ENCODE results near the gene RABEPK.
"Not testable (repeated sequence)": the region's sequence is repeated elsewhere in the genome, so short reads cannot be mapped to it uniquely, and the experiment has no call there.

RABEPK gene

GRCh38 chr9:125254231-125254630 lies 53.9 kb downstream of the RABEPK start:
- no peak for DNase-seq (ENCODE audit: low read depth)

- no peak for DNase-seq (ENCODE audit: low read depth)
Measured at GRCh38 chr9:125255781-125256391, 55.5 kb downstream of the RABEPK start.

GRCh38 chr9:125258160-125258785 lies 57.9 kb downstream of the RABEPK start:
- no peak for DNase-seq (ENCODE audit: low read depth)

- DNase-seq (ENCODE audit: low read depth): no peak
Measured at GRCh38 chr9:125258832-125259534, 58.6 kb downstream of the RABEPK start.

GRCh38 chr9:125260561-125260960 lies 60.2 kb downstream of the RABEPK start:
- peak; percentile 67 for DNase-seq (ENCODE audit: low read depth)

- DNase-seq (ENCODE audit: low read depth): peak; percentile 74
Measured at GRCh38 chr9:125261501-125262293, 61.4 kb downstream of the RABEPK start, which contains the start of gene GAPVD1. GAPVD1 (plus strand) TSS chr9:125261826; CDS start chr9:125298922, 37,096 bp downstream.

GRCh38 chr9:125262294-125262991 lies 62.1 kb downstream of the RABEPK start:
- peak; percentile 25 for DNase-seq (ENCODE audit: low read depth)

- not testable (repeated sequence) for DNase-seq (ENCODE audit: low read depth)
Measured at GRCh38 chr9:125264068-125264467, 63.7 kb downstream of the RABEPK start.

GRCh38 chr9:125268394-125269013 lies 68.2 kb downstream of the RABEPK start:
- DNase-seq (ENCODE audit: low read depth): no peak

GRCh38 chr9:125269014-125269397 lies 68.7 kb downstream of the RABEPK start:
- DNase-seq (ENCODE audit: low read depth): no peak

- no peak for DNase-seq (ENCODE audit: low read depth)
Measured at GRCh38 chr9:125271081-125271480, 70.7 kb downstream of the RABEPK start.

- peak; percentile 63 for DNase-seq (ENCODE audit: low read depth)
Measured at GRCh38 chr9:125272697-125273096, 72.4 kb downstream of the RABEPK start.

- no peak for DNase-seq (ENCODE audit: low read depth)
Measured at GRCh38 chr9:125276771-125277170, 76.4 kb downstream of the RABEPK start.

GRCh38 chr9:125277411-125277810 lies 77.1 kb downstream of the RABEPK start:
- DNase-seq (ENCODE audit: low read depth): no peak

- no peak for DNase-seq (ENCODE audit: low read depth)
Measured at GRCh38 chr9:125280945-125281344, 80.6 kb downstream of the RABEPK start.
